ENCODE measurements around the gene ADPRH.
"Not testable (repeated sequence)": the region's sequence is repeated elsewhere in the genome, so short reads cannot be mapped to it uniquely, and the experiment has no call there.

Gene ADPRH

DNA sequence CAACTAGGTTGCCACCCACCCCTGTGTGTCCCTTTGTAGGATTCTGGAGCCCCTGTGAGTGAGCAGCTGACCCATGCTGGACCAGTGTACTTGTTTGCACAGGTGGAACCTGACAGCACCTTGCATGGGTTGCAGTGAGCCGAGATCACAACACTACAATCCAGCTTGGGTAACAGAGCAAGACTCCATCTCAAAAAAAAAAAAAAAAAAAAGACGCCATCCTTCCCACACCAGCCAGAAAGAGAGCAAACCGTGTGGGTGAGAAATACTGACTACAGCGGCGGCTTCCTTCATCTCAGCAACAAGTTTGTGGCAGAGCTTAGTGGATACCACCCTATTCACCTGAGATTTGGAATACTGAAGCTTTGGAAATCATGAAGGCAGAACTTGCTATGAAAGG is 19.1 kb upstream of the ADPRH start:
- no peak for DNase-seq

DNA sequence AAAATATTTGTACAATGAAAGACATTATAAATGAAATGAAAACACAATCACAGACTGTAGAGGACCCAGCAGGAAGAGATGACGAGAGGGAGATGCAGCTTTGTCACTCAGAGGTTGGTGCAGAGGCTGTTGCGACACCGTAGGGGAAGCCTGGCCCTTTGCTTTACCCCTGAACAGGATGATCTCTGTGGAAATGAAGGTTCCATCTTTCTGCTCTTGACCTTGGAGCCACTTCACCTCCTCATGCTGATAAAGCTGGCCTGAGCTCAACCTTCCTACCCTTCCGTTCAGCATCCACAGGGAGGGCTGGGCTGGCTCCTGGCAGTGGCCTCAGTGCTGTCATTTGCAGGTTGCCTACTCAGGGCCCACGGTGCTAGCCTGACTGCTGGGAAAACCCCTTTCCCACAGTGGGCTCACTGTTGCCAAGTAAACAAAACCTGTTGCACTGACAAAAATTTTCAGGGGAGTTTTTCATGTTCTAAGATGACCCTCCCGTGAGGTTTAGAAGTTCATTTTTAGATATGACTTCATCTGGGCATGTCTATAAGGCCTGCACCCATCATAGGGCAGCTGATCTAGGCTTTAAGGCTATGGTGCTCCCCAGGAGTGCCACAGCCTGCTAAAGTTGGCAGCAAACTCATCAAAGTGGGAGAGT is 16.9 kb upstream of the ADPRH start:
- DNase-seq, result no peak

DNA sequence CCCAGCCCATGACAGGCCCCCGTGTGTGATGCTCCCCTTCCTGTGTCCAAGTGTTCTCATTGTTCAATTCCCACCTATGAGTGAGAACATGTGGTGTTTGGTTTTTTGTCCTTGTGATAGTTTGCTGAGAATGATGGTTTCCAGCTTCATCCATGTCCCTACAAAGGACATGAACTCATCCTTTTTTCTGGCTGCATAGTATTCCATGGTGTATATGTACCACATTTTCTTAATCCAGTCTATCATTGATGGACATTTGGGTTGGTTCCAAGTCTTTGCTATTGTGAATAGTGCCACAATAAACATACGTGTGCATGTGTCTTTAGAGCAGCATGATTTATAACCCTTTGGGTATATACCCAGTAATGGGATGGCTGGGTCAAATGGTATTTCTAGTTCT is 16.0 kb upstream of the ADPRH start:
- DNase-seq, result not testable (repeated sequence)

DNA sequence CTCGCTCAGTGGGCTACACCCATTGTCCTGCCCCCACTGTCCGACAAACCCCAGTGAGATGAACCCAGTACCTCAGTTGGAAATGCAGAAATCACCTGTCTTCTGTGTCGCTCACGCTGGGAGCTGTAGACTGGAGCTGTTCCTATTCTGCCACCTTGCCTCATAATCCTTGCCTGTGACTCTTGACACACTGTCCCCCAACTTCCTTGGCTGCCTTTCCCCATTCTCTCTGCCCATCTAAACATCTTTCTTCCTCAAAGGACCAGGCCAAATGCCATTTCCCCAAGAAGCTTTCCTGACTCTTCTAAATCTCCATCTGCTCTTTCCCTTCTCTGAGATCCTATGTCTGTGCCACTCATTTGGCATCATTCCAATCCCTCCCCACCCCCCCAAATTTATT is 10.1 kb upstream of the ADPRH start:
- DNase-seq, result no peak

DNA sequence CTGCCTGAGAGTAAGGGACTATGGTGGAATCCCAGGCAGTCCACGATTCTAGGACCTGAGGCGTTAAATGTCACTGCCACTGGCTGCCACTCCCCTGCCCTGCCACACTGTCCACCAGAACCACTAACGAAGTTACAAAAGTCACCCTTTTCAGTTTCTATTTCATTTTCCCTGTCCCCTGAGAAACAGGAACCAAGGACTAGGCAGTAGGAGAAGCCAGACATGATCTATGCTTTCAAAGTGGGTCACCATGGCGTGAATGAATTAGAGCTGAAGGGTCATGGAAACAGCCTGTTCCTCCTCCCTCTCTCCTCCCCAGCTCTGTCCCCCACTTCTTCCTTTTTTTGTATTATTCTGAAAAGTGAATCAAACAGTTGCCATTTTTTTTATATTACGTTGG is 9.1 kb upstream of the ADPRH start:
- DNase-seq, result no peak

DNA sequence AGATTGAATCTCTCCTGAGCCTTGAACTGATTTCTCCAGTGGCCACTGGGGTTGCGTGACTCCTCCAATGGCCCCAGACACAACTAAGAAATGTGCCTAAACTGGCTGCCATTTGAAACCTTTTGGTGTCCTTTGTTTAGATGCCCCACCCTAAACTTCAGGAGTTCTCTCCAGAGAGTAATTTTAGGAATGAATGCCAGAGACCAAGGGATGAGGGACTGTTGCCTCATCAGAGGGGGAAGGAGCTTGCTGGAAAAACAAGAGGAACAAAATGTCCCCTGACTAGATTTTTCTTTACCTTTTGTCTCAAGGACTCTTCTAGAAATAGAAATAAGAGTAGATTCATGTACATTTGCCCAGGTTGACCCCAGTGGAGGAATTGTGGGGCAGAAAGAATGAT is 8.1 kb upstream of the ADPRH start:
- no peak for DNase-seq

DNA sequence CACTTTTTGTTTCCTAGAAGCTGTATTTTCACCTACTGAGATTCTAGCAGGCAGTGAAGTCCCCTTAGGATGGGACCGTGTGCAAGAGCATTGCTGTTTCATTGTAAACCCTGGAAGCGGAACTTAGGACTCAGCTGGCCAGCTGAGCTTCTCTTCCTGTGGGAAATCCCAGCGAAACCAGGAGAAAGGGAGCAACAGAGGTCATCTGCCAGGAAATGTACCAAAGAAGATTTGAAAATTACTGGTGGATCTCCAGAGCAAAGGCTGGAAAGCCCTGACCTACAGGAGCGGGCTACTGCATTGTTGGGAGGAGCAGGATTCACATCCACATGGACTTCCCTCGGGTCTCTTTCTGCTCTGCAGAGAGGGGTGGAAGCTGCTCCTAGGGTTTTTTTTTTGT is 7.6 kb upstream of the ADPRH start:
- no peak for DNase-seq

DNA sequence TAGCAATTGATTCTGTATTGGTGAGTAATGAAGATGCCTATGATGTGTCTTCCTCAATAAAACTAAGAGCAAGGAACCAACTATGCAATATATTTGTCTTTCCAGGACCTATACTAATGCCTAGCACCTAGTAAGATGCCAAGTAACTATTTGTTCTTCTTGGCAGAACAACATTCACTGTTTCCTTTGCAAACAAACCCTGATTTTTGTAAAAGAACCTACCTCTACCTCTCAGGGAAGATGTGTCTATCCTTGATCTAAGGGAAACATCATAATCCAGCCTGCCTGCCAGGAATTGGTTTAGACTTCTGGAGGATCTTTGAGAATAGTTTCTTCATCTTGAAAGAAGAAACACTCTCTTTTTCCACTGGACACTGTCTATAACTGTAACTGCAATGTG is 3.8 kb upstream of the ADPRH start:
- DNase-seq, result no peak

DNA sequence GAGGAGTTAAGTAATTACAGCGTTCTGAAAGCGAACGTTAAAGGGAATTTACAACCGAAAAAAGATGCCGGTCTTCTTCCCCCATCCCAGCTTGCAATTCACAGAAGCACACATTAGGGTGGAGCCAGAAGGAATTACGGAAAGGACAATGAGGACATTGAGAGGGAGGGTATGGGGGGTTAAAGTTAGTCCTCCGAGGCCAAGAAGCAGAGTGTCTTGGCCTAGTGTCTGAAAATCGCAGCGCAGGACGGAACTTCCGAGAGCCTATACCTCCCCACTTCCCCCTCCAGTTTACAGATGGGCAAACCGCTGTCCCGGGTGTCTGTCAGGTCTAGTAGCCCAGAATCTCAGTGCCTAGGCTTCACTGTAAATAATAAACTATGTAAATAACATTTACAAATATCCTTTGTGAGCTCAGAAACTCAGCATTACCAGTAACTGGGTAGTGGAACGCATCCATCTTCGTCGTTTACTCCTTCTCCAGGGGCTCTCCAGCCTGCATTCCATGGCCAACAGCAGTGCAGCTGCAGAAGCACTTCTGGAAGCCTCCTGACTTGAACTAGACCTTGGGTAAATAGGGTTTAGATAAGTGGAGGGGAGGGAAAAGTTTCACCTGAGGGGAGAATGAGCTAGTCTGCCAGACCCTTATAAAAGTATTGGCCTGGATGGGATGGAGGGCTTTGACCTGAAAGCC is 922 bp downstream of the ADPRH start:
- no peak for DNase-seq

DNA sequence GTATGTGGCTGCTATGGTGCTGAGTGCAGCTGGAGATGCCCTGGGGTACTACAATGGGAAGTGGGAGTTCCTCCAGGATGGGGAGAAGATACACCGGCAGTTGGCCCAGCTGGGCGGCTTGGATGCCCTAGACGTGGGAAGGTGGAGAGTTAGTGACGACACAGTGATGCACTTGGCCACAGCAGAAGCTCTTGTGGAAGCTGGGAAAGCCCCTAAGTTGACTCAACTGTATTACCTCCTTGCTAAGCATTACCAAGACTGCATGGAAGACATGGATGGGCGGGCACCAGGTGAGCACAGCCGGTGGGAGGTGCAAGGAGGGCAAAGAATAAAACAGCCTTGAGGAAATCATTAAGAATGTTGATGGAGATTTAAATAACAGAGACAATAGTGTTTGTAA is 2.9 kb downstream of the ADPRH start:
- no peak for DNase-seq

DNA sequence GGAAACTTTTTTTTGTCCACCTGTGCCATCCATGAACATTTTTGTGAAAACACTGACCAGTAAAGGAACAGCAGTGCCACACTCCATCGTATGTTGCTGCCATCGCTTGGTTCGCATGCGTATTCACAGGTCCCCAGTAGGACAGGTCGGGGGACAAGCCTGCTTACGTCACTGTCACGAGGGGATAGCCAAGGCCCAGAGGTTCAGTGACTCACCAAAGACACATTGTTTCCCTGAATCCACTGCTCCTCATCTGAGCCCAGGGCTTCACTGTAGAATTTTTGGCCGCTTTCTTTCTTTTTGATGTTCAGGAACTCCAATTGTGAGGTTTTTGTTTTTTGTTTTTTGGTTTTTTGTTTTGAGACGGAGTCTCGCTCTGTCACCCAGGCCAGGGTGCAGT is 5.9 kb downstream of the ADPRH start:
- no peak for DNase-seq

DNA sequence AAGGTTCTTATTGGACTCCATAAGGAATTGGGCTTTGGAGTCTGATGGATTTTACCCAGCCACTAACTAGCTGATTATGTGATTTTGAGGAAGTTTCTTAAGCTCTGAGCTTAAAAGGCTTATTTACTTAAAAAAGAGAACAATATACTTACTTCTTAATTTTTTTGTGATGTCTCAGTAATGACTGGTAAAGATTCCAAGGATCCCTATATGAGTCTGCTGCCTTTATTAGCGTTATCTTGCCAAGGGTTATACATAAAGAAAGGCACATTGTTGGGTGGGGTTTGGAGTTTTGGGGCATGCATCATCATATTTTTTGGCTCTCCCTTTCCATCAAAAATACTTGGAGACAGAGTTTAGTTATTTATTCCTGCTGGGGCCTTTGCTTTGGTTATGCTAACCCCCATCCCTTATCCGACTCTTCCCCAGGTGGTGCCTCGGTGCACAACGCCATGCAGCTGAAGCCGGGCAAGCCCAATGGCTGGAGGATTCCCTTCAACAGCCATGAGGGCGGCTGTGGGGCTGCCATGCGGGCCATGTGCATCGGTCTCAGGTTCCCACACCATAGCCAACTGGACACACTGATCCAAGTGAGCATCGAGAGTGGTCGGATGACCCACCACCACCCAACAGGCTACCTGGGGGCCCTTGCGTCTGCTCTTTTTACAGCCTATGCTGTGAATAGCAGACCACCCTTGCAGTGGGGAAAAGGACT is 6.7 kb downstream of the ADPRH start:
- DNase-seq, result no peak

DNA sequence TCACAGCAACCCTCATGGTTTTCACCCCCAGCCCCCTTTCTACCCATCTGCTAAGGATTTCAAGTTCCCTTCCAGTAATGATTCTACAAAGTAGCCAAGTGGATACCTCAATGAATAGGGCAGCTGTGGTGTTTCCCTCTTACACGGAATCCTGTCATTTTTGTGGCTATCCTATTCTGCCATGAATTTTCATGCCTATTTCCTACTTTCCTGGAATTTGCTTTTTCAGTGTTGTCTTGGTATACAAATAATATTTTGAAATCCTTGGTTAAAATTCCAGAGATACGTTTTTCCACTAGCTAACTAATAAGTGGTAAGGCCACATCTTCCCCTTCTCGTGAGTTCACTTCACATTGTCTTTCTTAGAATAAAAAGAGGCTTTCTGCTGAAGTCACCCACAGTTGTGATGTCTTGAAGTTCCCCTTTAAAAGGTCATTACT is 7.5 kb downstream of the ADPRH start:
- no peak for DNase-seq

DNA sequence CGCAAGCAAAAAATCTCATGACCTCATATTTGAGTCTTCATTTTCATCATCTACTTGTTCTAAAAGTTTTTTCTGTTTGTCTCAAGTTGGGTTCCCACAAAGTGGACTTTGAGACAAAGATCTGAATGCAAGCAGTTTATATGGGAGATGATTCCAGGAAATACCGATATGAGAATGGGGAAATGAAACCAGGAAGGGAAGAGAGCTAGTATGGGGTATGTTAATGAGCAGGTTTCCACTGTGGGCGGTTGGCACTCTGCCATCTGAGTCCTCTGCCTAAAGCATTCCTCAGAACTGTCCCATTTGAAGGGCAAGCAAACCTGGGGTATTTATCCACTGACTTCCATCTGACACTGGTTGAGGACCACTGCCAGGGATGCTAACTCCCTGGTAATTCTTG is 8.8 kb downstream of the ADPRH start:
- DNase-seq, result no peak

DNA sequence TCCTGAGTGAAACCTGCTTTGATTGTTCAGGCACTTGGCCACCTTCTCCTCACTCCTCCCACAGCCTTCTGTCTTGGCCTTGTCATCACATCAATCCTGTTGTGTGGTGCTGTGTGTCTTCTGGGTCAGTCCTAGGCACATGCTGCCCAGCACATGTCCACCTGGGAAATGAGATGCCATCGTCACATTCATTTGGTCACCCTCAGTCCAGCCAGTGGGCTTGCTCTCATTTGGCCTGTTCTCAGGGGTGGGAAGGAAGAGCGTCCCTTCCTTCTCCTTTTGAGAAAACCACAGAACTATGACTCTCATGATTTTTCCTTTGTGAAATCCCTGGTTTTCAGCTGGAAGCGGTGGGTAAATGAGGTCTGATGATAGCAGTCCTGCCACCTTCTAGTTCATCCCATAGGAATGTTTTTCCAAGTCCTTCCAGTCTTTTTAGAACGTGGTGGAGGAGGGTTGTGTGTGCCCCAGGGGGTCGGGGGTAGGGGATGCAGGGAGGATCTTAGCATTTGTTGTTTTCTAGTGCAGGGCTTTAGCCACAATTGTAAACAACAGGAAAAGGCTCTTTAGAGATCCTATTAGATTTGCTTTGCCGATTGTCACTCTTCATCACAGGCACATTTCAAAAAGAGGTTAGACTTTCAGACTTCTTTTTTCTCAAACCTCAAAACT is 9.9 kb downstream of the ADPRH start:
- no peak for DNase-seq

DNA sequence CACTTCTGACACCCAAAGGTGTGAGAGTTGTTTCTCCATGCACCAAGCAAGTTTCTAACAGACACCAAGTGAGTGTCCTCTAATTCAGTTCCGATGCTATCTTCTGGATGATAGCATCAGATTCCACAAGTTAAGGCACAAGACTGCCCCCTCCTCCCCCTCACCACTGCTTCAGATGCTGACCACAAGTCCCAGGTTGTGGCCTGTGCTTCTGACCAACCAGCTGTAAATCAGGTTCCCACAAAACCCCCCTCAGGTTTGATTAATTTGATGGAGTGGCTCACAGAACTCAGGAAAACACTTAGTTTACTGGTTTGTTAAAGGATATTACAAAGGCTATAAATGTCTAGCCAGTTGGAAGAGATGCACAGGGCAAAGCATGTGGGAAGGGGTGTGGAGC is 11.4 kb downstream of the ADPRH start:
- no peak for DNase-seq

DNA sequence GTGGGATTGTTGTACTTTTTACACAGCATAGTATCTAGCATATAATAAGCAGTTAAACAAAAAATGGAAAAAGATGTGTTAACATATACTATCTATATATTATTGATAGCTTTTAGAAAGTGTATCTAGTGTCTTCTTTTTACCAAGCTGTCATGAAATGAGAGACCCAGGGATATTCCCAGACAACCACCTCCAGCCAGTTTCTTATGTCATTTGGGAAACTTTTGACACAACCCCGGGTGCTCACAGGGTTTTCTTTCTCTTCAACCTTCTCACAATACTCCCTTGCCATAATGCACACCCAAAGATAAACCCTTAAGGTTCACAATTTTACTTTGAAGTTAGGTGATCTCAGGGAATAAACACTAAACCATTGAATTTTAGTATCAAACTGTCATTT is 13.6 kb downstream of the ADPRH start:
- no peak for DNase-seq

DNA sequence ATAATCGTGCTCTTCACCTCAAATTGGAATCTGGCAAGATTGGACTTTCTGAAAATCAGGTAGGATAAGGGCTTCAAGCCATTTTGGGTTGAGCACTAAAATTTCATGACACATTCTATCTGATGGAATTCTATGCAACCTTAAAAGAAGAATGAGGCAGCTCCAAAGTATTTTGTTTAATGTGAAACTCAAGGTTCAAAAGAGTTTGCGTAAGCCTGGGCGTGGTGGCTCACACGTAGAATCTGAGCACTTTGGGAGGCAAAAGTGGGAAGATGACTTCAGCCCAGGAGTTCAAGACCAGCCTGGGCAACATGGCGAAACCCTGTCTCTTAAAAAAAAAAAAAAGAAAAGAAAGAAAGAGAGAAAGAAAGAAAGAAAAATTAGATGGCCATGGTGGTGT is 14.8 kb downstream of the ADPRH start:
- DNase-seq, result no peak

DNA sequence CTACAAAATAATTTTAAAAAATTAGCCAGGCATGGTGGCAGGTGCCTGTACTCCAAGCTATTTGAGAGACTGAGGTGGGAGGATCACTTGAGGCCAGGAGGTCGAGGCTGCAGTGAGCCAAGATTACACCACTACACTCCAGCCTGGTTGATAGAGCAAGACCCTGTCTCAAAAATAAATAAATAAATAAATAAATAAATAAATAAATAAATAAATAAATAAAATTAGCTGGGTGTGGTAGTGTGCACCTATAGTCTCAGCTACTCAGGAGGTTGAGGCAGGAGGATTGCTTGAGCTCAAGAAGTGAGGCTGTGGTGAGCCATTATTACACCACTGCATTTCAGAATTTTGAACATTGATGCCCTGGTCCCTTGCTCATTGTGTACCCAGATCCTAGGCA is 15.6 kb downstream of the ADPRH start:
- DNase-seq, result not testable (repeated sequence)

DNA sequence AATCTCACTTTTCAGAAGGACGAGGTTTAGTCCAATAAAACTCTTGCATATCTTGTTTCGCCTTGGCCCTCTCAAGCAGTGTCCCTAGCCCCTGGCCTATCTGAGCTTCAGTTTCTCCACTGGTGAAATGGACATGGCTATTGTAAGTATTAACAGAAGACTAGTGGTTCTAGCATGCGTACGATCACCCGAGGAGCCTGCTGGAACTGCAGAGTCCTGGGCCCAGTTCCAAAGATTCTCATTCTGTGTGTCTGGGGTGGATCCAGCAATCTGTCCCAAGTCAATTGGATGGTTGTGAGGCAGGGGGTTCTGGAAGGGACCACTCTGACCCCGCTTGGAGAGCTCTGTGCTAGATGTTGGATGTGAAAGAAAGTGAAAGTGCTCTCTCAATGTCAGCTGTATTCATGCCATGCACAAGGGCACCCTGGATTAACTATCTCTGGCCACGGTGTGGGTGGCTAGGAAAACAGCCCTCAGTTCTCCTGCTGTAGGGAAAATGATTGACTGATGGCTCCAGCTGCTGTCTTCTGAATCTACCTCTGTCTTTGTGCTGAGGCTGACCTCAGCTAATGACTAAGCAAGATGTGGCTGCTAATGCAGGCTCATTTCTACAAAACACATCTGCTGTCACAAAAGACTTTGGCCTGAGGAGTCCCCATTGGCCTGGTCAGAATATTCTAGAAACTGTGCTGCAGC is 16.5 kb downstream of the ADPRH start:
- DNase-seq, result no peak

DNA sequence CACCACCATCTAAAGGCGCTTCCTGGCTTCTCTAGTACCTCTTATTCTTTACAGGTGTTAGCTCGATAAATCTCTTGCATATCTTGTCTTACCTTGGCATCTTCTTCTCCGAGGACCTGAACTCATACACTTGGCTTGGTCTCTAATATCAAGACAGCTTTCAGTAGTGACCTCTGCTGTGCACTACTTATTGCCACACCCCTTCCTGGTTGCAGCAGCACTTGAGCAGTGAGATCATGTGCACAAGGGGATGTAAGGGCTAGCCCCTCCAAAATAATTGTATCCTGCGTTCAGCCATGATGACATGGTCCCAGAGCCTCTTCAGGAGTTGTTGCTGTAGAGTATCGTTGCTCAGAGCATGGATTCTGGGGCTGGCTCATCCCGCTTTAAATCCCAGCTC is 17.1 kb downstream of the ADPRH start:
- DNase-seq, result no peak

DNA sequence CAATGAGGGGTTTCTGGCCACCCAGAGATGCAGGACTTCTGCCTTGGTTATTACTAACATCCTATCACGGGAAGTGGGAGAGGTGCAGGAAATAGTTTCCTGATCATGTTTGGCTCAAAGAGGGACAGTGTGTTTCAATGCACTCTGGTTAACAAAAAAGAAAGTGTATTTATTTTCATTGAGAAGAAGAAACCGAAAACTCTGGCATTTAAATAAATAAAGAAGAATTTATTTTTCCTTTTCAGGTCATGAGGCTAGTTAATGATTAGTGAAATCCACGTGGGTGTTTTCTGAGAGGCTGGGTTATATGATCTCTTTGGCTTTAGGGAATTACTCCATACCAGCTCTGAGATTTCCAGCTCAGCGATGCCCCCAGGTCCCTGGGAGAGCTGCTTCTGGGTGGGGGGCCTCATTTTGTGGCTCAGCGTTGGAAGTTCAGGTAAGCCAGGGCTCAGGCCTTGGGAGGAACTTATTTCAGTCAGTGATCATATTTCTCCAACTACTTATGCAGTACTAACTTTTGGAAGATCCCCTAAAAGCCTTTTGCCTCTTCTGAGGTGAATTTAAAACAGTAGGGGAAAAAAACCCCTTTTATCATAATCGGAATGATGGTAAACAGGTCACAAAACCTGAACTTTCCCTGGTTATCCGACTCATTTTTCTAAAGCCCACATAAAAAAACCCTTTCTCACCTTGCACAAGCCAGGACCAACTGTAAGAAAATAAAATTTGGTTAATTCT is 18.4 kb downstream of the ADPRH start, which contains the start of gene PLA1A:
TSS of gene PLA1A (plus strand) at position 338 of the 741 bp plus-strand sequence. CDS start at position 367, 29 bp downstream.
- DNase-seq, result no peak

Measured in eye (tissue), 1 donor.